ENCODE measurements around the gene EFNA5.
A peak's percentile ranks its signal among the peaks of the same experiment; 100 is the strongest.

The EFNA5 gene

GRCh38 chr5:107618242-107618641 lies 52.5 kb downstream of the EFNA5 start:
- H3K36me3 Mint-ChIP-seq (ENCODE audit: insufficient read depth): no peaks in the 10 kb centered on the region
- DNase-seq: no peak

DNA sequence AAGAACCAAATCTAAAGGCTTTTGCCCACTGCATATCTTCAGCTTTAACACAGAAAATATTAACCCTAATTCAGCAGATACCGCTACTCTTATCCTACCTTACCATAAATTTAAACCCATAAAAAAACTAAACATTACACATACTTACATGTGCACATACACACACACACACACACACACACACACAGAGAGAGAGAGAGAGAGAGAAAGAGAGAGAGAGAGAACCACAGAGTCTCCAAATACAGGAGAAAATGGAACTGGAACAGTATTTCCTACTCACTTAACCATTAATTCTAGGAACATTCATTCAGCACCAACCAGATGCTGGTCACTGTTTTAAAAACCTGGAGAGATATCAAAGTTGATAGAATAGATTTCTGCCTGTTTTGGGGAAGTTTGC lies 53.7 kb downstream of the EFNA5 start:
- ATAC-seq (replicated peaks) (no peak), DNase-seq (no peak)
- H3K4me1 Mint-ChIP-seq (ENCODE audit: low read depth in 2 of 2): peaks cover 0 to 6% of the 10 kb centered on the region in 2 donors
- no peaks in the 10 kb centered on the region for H3K9me3 Mint-ChIP-seq
- no peaks in the 10 kb centered on the region for H3K36me3 Mint-ChIP-seq (ENCODE audit: insufficient read depth)
- H3K27ac Mint-ChIP-seq: no peak overlapping the region
- H3K27me3 Mint-ChIP-seq: peaks cover 16 to 28% of the 10 kb centered on the region in 2 donors
- no peak overlapping the region for H3K4me3 Mint-ChIP-seq

More at GRCh38 chr5:107618242-107618641, 52.5 kb downstream of the EFNA5 start:
- H3K27ac Mint-ChIP-seq: no peak overlapping the region
- H3K4me1 Mint-ChIP-seq (ENCODE audit: low read depth in 2 of 2): peaks cover 0 to 6% of the 10 kb centered on the region in 2 donors
- peaks cover 16 to 28% of the 10 kb centered on the region in 2 donors for H3K27me3 Mint-ChIP-seq
- H3K9me3 Mint-ChIP-seq: no peaks in the 10 kb centered on the region
- ATAC-seq (replicated peaks): no peak
- no peak overlapping the region for H3K4me3 Mint-ChIP-seq

DNA sequence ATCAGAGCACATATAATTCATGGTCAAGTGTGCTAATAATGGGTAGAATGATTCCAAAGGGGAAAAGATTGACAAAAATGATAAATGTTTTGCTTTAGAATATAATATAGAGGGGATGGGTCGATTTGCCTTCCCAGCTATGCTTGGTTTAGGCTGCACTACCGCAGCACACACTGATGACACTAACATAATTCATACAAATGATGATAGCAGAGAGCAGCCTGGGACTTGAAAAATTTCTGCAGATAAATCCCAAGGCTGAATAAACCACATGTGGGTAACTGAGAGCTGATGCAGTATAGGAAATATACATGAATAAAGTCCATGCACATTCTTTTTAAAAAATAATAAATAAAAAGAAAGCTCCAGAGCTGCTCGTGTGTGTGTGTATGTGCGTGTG lies 54.5 kb downstream of the EFNA5 start:
- peaks cover 0 to 6% of the 10 kb centered on the region in 2 donors for H3K4me1 Mint-ChIP-seq (ENCODE audit: low read depth in 2 of 2)

GRCh38 chr5:107615299-107615817 lies 55.4 kb downstream of the EFNA5 start:
- H3K27ac Mint-ChIP-seq: no peak overlapping the region
- no peak for DNase-seq
- H3K4me1 Mint-ChIP-seq (ENCODE audit: low read depth in 2 of 2): peaks cover 0 to 6% of the 10 kb centered on the region in 2 donors
- H3K4me3 Mint-ChIP-seq: no peak overlapping the region
- no peak for ATAC-seq (replicated peaks)
- H3K27me3 Mint-ChIP-seq: peaks cover 16 to 39% of the 10 kb centered on the region in 2 donors
- H3K9me3 Mint-ChIP-seq: no peaks in the 10 kb centered on the region
- no peaks in the 10 kb centered on the region for H3K36me3 Mint-ChIP-seq (ENCODE audit: insufficient read depth)

More for the DNA sequence above, 54.5 kb downstream of the EFNA5 start:
- H3K4me3 Mint-ChIP-seq: no peak overlapping the region
- H3K36me3 Mint-ChIP-seq (ENCODE audit: insufficient read depth): no peaks in the 10 kb centered on the region
- H3K27me3 Mint-ChIP-seq: peaks cover 16 to 30% of the 10 kb centered on the region in 2 donors
- H3K9me3 Mint-ChIP-seq: no peaks in the 10 kb centered on the region
- no peak for DNase-seq
- ATAC-seq (replicated peaks): no peak
- no peak overlapping the region for H3K27ac Mint-ChIP-seq

GRCh38 chr5:107612541-107612940 lies 58.2 kb downstream of the EFNA5 start:
- no peaks in the 10 kb centered on the region for H3K36me3 Mint-ChIP-seq (ENCODE audit: insufficient read depth)
- DNase-seq: no peak
- H3K4me3 Mint-ChIP-seq: no peak overlapping the region
- no peak overlapping the region for H3K27ac Mint-ChIP-seq
- H3K27me3 Mint-ChIP-seq: peaks cover 15 to 51% of the 10 kb centered on the region in 2 donors
- ATAC-seq (replicated peaks): no peak
- H3K9me3 Mint-ChIP-seq: no peaks in the 10 kb centered on the region
- peaks cover 0 to 6% of the 10 kb centered on the region in 2 donors for H3K4me1 Mint-ChIP-seq (ENCODE audit: low read depth in 2 of 2)

GRCh38 chr5:107610798-107611197 lies 59.9 kb downstream of the EFNA5 start:
- Mint-ChIP-seq H3K9me3 (no peaks in the 10 kb centered on the region), H3K4me3 (no peak overlapping the region), H3K36me3 (ENCODE audit: insufficient read depth) (no peaks in the 10 kb centered on the region), H3K4me1 (ENCODE audit: low read depth in 2 of 2) (peaks cover under 1% of the 10 kb centered on the region in 2 donors), H3K27me3 (peaks cover 14 to 48% of the 10 kb centered on the region in 2 donors), H3K27ac (no peak overlapping the region)
- DNase-seq: no peak
- no peak for ATAC-seq (replicated peaks)

DNA sequence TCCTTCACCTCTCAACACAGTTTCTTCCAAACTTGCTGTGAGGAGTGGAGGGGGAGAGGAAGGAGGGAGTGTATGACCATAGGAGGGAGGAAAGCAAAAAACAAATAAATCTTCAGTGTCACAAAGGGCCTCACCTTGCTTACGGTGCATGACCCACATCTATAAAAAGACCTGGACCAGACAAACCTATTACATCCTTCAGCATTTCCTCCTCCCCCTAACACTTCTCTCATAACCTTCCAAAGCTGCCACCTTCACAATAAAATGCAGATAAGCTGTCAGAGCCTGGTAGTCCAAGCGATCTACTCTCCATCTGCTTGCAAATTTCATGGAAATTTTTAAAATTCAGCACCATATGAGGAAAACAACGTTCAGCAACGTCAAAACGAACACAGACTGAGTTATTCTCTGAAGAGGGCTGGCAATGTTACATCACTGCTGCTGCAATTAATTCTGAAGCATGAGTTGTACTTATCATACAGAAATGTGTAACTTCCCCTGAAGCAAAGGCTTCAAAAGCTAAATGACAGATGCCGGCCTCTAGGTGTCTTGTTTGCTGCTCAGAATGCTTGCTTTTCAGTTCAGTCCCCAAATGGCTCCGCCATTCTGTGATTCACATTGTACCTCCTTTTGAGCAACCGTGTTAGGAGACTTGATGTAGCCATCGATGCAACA lies 62.9 kb downstream of the EFNA5 start:
- peaks cover 14 to 43% of the 10 kb centered on the region in 2 donors for H3K27me3 Mint-ChIP-seq
- no peak overlapping the region for H3K27ac Mint-ChIP-seq
- ATAC-seq (replicated peaks): no peak
- H3K4me3 Mint-ChIP-seq: no peak overlapping the region
- H3K4me1 Mint-ChIP-seq (ENCODE audit: low read depth in 2 of 2): peaks cover 3 to 5% of the 10 kb centered on the region in 2 donors
- H3K36me3 Mint-ChIP-seq (ENCODE audit: insufficient read depth): no peaks in the 10 kb centered on the region
- no peak for DNase-seq
- H3K9me3 Mint-ChIP-seq: no peaks in the 10 kb centered on the region

DNA sequence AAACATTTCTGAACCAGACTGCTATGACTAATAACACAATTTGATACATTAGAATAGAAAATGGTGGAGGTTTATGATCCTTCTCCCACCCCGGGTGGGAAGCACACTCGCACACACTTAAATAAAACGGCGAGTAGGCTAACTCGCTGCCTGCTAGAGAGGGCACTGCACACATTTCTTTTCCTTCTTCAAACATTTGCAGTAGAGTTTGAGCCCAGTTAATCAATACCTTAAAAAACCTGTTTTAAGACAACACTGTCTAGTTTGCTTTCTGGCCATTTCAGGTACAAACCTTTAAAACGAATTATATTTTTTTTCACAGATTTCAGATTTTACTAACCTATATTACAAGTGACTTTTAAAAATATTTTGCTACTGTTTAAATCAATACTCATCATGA lies 63.5 kb downstream of the EFNA5 start:
- Mint-ChIP-seq H3K4me3 (no peak overlapping the region), H3K27me3 (peaks cover 14 to 44% of the 10 kb centered on the region in 2 donors), H3K4me1 (ENCODE audit: low read depth in 2 of 2) (peaks cover 3 to 5% of the 10 kb centered on the region in 2 donors), H3K9me3 (no peaks in the 10 kb centered on the region), H3K27ac (no peak overlapping the region), H3K36me3 (ENCODE audit: insufficient read depth) (no peaks in the 10 kb centered on the region)
- no peak for DNase-seq
- ATAC-seq (replicated peaks): no peak

- no peak overlapping the region for H3K4me3 Mint-ChIP-seq
- no peaks in the 10 kb centered on the region for H3K36me3 Mint-ChIP-seq (ENCODE audit: insufficient read depth)
- ATAC-seq (replicated peaks) (no peak), DNase-seq (no peak)
- no peak overlapping the region for H3K27ac Mint-ChIP-seq
- H3K4me1 Mint-ChIP-seq (ENCODE audit: low read depth in 2 of 2): peaks cover 3 to 5% of the 10 kb centered on the region in 2 donors
- no peaks in the 10 kb centered on the region for H3K9me3 Mint-ChIP-seq
- peaks cover 14 to 42% of the 10 kb centered on the region in 2 donors for H3K27me3 Mint-ChIP-seq
These were observed 65.1 kb downstream of the EFNA5 start for GRCh38 chr5:107605596-107606125.

- Mint-ChIP-seq H3K27me3 (peaks cover 14 to 37% of the 10 kb centered on the region in 2 donors), H3K9me3 (no peaks in the 10 kb centered on the region), H3K4me3 (no peak overlapping the region), H3K4me1 (ENCODE audit: low read depth in 2 of 2) (peaks cover 3 to 5% of the 10 kb centered on the region in 2 donors), H3K27ac (no peak overlapping the region), H3K36me3 (ENCODE audit: insufficient read depth) (no peaks in the 10 kb centered on the region)
- DNase-seq: no peak
- ATAC-seq (replicated peaks): peak; percentile 43
These were observed 65.7 kb downstream of the EFNA5 start for GRCh38 chr5:107604990-107605389.

GRCh38 chr5:107604146-107604910 lies 66.4 kb downstream of the EFNA5 start:
- DNase-seq (no peak), ATAC-seq (replicated peaks) (no peak)
- no peaks in the 10 kb centered on the region for H3K36me3 Mint-ChIP-seq (ENCODE audit: insufficient read depth)
- no peaks in the 10 kb centered on the region for H3K9me3 Mint-ChIP-seq
- peaks cover 10 to 32% of the 10 kb centered on the region in 2 donors for H3K27me3 Mint-ChIP-seq
- H3K4me1 Mint-ChIP-seq (ENCODE audit: low read depth in 2 of 2): peaks cover 3 to 5% of the 10 kb centered on the region in 2 donors
- H3K4me3 Mint-ChIP-seq: no peak overlapping the region
- H3K27ac Mint-ChIP-seq: no peak overlapping the region

DNA sequence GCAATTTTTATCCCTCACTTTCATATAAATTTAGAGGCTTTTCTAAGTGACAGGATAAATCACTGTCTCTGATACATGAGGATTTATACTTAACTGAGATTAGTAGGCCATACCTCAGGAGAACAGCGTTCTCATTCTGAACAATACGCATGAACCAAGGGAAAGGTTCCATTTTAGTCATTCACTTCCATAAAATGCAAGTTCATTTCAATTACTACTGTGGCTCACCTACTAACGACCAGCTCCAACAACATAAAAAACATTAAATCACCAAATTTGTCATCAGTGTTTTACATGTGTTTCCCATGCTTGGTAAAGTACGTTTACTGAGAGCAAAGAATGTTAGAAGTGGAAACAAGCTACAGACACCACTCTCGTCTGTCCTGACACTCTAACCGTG lies 67.4 kb downstream of the EFNA5 start:
- peaks cover 6 to 34% of the 10 kb centered on the region in 2 donors for H3K27me3 Mint-ChIP-seq
- no peak overlapping the region for H3K4me3 Mint-ChIP-seq
- ATAC-seq (replicated peaks): no peak
- peaks cover 4 to 5% of the 10 kb centered on the region in 2 donors for H3K4me1 Mint-ChIP-seq (ENCODE audit: low read depth in 2 of 2)
- no peaks in the 10 kb centered on the region for H3K36me3 Mint-ChIP-seq (ENCODE audit: insufficient read depth)
- H3K9me3 Mint-ChIP-seq: no peaks in the 10 kb centered on the region
- H3K27ac Mint-ChIP-seq: no peak overlapping the region
- no peak for DNase-seq

DNA sequence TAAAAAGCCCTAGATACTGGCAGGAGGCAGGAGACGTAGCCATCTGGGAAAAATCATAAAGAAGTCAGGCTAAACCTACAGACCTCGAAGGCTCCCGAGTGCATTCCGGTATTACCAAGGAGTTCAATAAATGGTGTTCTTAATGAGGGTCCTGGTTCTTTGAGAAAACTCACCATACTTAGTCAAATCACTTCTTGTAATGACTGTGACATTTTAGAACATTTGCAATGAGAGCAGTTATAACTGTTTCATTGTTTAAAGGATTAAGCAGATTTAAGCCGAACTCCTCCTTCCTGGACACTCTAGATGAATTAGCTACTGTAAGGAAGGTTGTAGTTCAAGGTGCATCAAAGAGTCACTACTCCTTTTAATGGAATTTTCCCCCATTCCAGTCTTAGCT lies 67.8 kb downstream of the EFNA5 start:
- no peak overlapping the region for H3K4me3 Mint-ChIP-seq
- H3K4me1 Mint-ChIP-seq (ENCODE audit: low read depth in 2 of 2): peaks cover 4 to 5% of the 10 kb centered on the region in 2 donors
- no peak overlapping the region for H3K27ac Mint-ChIP-seq
- H3K9me3 Mint-ChIP-seq: no peaks in the 10 kb centered on the region
- H3K36me3 Mint-ChIP-seq (ENCODE audit: insufficient read depth): no peaks in the 10 kb centered on the region
- ATAC-seq (replicated peaks) (no peak), DNase-seq (no peak)
- peaks cover 6 to 29% of the 10 kb centered on the region in 2 donors for H3K27me3 Mint-ChIP-seq
